Parathyroid adenoma (tissue), 2 donors: ENCODE measurements around the gene GXYLT2.

Experiments used
- H2AFZ ChIP-seq: fragments of 300-600 bp; sonication (generic); one replicate; pipeline ENCODE4 v1.7.0; 2017; ENCODE audit warnings: antibody characterized with exemption, mild to moderate bottlenecking
- H3K27ac ChIP-seq: fragments of 300-600 bp; sonication (generic); one replicate; pipeline ENCODE4 v1.7.0; 2017
- H3K27me3 ChIP-seq: fragments of 300-600 bp; sonication (generic); one replicate; pipeline ENCODE4 v1.7.0; 2017; ENCODE audit warnings: low read length; ENCODE audit not compliant: control insufficient read depth, insufficient read depth
- H3K36me3 ChIP-seq: fragments of 300-600 bp; sonication (generic); one replicate; pipeline ENCODE4 v1.7.0; 2017; ENCODE audit warnings: low read length; ENCODE audit not compliant: control insufficient read depth, insufficient read depth
- H3K4me1 ChIP-seq: fragments of 300-600 bp; sonication (generic); one replicate; pipeline ENCODE4 v1.7.0; 2017; ENCODE audit warnings: control low read depth
- H3K4me2 ChIP-seq: fragments of 300-600 bp; sonication (generic); one replicate; pipeline ENCODE4 v1.7.0; 2017; ENCODE audit warnings: low read length
- H3K4me3 ChIP-seq: fragments of 300-600 bp; sonication (generic); one replicate; pipeline ENCODE4 v1.7.0; 2017; ENCODE audit warnings: low read depth, low read length
- H3K79me2 ChIP-seq: fragments of 300-600 bp; sonication (generic); one replicate; pipeline ENCODE4 v1.7.0; 2017; ENCODE audit warnings: control low read depth
- H3K9ac ChIP-seq: fragments of 300-600 bp; sonication (generic); one replicate; pipeline ENCODE4 v1.7.0; 2017; ENCODE audit warnings: mild to moderate bottlenecking
- H3K9me3 ChIP-seq: fragments of 300-600 bp; sonication (generic); one replicate; pipeline ENCODE4 v1.7.0; 2017; ENCODE audit warnings: low read length; ENCODE audit not compliant: control insufficient read depth
- TF ChIP-seq, protein P1 (sequence below): fragments of 300-600 bp; sonication (generic); IDR thresholded peaks from one replicate; pipeline ENCODE4 v1.7.0; 2017; ENCODE audit warnings: antibody characterized with exemption, mild to moderate bottlenecking
- donor health status: primary hyperparathyroidism.

The GXYLT2 gene

GRCh38 chr3:73018790-73019441, 131.1 kb downstream of the GXYLT2 start:
- Histone ChIP-seq H2AFZ (no peak overlapping the region), H3K4me1 (no peaks in the 10 kb centered on the region), H3K27me3 (no peaks in the 10 kb centered on the region)

DNA sequence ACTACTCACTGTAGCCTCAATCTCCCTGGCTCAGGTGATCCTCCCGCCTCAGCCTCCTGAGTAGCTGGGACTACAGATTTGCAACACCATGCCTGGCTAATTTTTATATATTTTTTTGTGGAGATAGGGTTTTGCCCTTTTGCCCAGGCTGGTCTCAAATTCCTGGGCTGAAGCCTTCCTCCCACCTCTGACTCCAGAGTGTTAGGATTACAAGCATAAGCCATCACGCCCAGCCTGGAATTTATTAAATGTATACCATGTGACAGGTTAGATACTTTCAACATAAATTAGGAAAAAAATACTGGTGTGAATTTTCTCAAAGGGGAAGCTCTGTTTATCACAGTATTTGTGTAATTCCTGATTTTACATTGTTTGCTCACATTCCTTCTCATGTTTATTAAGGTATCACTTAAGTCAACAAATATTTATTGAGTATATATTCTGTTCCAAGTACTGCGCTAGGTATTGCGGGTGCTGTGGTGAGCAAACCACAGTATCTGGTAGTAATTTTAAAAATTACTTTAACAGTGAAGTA, 133.5 kb downstream of the GXYLT2 start:
- H3K9ac ChIP-seq, result no peak overlapping the region
- TF ChIP-seq, protein P1, sequence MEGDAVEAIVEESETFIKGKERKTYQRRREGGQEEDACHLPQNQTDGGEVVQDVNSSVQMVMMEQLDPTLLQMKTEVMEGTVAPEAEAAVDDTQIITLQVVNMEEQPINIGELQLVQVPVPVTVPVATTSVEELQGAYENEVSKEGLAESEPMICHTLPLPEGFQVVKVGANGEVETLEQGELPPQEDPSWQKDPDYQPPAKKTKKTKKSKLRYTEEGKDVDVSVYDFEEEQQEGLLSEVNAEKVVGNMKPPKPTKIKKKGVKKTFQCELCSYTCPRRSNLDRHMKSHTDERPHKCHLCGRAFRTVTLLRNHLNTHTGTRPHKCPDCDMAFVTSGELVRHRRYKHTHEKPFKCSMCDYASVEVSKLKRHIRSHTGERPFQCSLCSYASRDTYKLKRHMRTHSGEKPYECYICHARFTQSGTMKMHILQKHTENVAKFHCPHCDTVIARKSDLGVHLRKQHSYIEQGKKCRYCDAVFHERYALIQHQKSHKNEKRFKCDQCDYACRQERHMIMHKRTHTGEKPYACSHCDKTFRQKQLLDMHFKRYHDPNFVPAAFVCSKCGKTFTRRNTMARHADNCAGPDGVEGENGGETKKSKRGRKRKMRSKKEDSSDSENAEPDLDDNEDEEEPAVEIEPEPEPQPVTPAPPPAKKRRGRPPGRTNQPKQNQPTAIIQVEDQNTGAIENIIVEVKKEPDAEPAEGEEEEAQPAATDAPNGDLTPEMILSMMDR, result no peak
- no peak overlapping the region for H3K4me3 ChIP-seq
- H3K4me2 ChIP-seq, result no peak overlapping the region
- H2AFZ ChIP-seq, result no peak overlapping the region
- no peaks in the 10 kb centered on the region for H3K4me1 ChIP-seq
- peaks cover 61% of the 10 kb centered on the region for H3K79me2 ChIP-seq
- H3K27me3 ChIP-seq, result no peaks in the 10 kb centered on the region
- no peak overlapping the region for H3K27ac ChIP-seq
- no peaks in the 10 kb centered on the region for H3K9me3 ChIP-seq
- H3K36me3 ChIP-seq, result no peaks in the 10 kb centered on the region

More at GRCh38 chr3:73018790-73019441, 131.1 kb downstream of the GXYLT2 start:
- TF ChIP-seq, protein P1, result no peak
- H3K9ac ChIP-seq, result no peak overlapping the region
- H3K4me2 ChIP-seq, result no peak overlapping the region
- H3K27ac ChIP-seq, result no peak overlapping the region
- no peaks in the 10 kb centered on the region for H3K9me3 ChIP-seq
- no peak overlapping the region for H3K4me3 ChIP-seq
- H3K79me2 ChIP-seq, result peaks cover 67% of the 10 kb centered on the region
- no peaks in the 10 kb centered on the region for H3K36me3 ChIP-seq

DNA sequence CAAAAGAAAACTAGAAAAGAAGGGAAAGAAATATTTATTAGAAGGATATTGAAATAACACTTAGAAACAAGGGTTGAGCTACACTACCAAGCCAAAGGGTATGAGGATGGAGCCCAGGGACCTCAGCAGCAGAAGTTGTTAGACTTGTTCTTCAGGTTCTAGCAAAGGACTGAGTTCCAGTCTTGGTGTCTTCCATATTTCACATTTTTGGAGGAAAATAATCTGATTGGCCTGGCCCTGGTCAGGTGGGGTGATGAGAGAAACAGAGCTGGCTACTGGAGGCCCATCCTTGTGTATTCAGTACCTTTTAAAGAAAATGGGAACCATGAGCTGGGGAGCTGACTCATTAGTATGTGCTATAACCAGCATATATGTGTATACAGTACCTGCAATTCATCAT, 137.0 kb downstream of the GXYLT2 start:
- Histone ChIP-seq H3K27me3 (no peaks in the 10 kb centered on the region), H3K79me2 (peaks cover 52% of the 10 kb centered on the region), H3K4me2 (no peak overlapping the region), H2AFZ (no peak overlapping the region), H3K4me1 (peaks cover 3% of the 10 kb centered on the region), H3K9ac (no peak overlapping the region), H3K4me3 (no peak overlapping the region), H3K27ac (no peak overlapping the region), H3K9me3 (no peaks in the 10 kb centered on the region), H3K36me3 (no peaks in the 10 kb centered on the region)
- TF ChIP-seq, protein P1, result no peak

- Histone ChIP-seq H3K4me1 (peaks cover 3% of the 10 kb centered on the region), H3K9me3 (no peaks in the 10 kb centered on the region), H3K4me3 (no peak overlapping the region), H3K27ac (no peak overlapping the region), H3K27me3 (no peaks in the 10 kb centered on the region), H3K9ac (no peak overlapping the region), H3K4me2 (no peak overlapping the region), H3K36me3 (no peaks in the 10 kb centered on the region), H3K79me2 (peaks cover 54% of the 10 kb centered on the region), H2AFZ (no peak overlapping the region)
- TF ChIP-seq, protein P1, result no peak
Observed at GRCh38 chr3:73026111-73026759, 138.4 kb downstream of the GXYLT2 start.
